Subcutaneous adipose tissue (tissue), 4 donors: Measurements from ENCODE around the gene SURF1. TPM values are rescaled to one million over a fixed set of nuclear protein-coding genes. Genes with fewer than 3 reads are reported as not detected.

ENCODE experiments used
- small RNA-seq: library from RNA; depleted of rRNA; stranded (forward); fragments of <200 nt; gene quantifications from one replicate; pipeline ENCODE3, GENCODE V24; 2016
- total RNA-seq, 4 donors: library from RNA; depleted of rRNA; stranded (reverse); fragments of >200 nt; gene quantifications; one replicate each; pipeline ENCODE4 v1.1.0, GENCODE V29; 2016
- TF ChIP-seq, protein P1 (sequence below): fragments of 450-650 bp; IDR thresholded peaks from one replicate; pipeline ENCODE4 v1.5.1; 2016; ENCODE audit warnings: low read depth, mild to moderate bottlenecking, control low read depth, antibody characterized with exemption, moderate library complexity

The SURF1 gene
- total RNA-seq, 4 donors from 2014 or later = 42.7 to 62.5 (median 59.4) TPM

- TF ChIP-seq, protein P1, sequence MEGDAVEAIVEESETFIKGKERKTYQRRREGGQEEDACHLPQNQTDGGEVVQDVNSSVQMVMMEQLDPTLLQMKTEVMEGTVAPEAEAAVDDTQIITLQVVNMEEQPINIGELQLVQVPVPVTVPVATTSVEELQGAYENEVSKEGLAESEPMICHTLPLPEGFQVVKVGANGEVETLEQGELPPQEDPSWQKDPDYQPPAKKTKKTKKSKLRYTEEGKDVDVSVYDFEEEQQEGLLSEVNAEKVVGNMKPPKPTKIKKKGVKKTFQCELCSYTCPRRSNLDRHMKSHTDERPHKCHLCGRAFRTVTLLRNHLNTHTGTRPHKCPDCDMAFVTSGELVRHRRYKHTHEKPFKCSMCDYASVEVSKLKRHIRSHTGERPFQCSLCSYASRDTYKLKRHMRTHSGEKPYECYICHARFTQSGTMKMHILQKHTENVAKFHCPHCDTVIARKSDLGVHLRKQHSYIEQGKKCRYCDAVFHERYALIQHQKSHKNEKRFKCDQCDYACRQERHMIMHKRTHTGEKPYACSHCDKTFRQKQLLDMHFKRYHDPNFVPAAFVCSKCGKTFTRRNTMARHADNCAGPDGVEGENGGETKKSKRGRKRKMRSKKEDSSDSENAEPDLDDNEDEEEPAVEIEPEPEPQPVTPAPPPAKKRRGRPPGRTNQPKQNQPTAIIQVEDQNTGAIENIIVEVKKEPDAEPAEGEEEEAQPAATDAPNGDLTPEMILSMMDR = no peak
Measured at GRCh38 chr9:133305731-133306130, 50.6 kb downstream of the SURF1 start.

DNA sequence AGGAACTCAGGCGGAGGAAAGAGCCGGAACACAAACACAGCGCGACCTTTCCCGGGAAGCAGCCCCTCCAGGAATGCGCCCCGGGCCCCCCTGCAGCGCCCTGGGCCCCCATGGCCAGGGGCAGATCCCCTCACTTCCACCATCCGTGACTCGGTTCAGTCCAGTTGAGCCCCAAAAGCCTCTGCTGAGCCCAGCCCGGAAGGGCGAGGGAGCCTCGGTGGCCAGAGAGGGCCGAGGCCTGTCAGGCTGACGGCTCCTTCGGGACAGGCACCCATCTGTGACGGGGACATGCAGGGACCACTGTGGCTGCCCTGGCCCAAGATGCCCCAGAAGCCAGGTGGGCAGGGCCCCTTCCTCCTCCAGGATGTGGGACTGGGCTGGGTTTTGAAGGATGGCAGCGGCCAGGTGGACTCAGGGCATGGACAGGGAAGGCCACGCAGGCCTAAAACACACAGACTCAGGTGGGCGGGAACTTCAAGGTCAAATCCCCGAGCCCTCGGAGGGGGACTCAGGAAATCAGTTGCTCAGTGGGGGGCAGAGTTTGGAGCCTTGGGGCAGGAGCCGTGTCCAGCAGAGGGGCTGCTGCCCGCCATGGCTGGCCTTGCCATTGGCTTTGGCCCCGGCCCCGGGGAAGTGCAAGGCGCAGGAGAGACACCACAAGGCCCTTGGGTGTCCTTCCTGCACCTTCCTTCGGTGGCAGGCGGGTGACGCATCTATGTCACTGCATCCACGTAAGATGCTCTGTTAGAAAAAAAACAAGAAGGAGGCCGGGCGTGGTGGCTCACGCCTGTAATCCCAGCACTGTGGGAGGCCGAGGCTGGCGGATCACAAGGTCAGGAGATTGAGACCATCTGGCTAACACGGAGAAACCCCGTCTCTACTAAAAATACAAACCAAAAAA is 51.6 kb downstream of the SURF1 start:
- TF ChIP-seq, protein P1 = no peak

DNA sequence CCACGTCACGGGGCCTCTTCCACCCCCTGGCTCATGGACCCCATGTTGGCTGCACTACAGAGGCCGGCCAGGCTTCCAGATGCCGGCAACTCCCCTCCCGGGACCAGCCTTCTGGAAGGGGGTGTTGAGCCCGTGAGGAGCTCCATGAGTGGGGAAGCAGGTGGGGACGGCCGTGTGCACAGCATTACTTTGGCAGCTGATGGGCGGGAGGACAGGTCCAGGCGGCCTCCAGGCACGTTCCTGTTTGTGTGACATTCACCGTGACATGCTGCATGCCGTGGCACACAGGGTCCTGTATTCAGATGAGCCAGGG is 52.2 kb downstream of the SURF1 start:
- TF ChIP-seq, protein P1 = no peak

DNA sequence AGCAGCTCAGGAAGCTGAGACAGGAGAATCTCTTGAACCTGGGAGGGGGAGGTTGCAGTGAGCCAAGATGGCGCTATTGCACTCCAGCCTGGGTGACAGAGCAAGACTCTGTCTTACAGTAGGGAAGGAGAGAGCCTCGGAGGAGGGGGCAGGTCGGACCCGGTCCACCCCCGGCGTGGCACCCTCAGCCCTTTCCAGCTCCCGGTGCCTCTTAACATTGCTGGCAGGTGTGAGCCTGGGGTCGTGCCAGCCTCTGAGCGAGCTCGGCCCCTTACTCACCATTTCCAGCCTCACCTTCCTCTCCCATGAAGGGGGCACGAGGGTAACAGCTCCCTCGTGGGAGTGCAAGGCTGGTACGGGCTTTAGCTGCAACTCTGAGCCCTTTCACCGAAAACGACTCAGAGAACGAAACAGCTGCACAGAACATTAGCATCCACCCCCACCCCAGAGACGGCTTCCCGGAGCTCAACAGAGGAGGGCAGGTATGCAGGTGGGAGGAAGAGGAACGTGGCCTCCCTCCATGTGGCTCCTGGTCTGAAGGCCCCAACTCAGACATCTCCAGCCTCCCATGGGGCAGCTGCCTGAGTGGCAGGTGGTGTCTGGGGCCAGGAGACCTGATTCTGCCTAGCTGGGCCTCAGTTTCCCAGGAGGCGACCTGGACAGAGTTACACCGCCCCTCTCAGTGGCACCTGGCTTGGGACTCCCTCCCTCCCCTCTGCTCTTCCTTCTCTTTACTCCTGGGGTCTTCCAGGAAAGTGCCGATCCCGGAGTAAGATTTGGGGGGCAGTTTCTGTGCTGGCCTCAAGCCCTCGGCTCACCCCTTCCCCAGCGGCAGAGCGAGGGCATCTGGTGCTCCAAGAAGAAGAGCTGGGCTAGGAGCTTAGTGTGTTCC is 52.8 kb downstream of the SURF1 start:
- TF ChIP-seq, protein P1 = no peak

Small RNAs within 50 kb of the gene (small RNA-seq; reads per million reads assigned to genes)
- gene RF00019 (0.49 reads per million), gene SNORD24 (not detected), gene SNORD36A (not detected), gene SNORD36B (not detected), gene SNORD36C (not detected)

Other genes with a start within 250 kb of the SURF1 start
- 10 to 100 TPM; 26.0 to 95.1 (median 38.9) TPM for gene RALGDS, start 235.2 kb downstream of the SURF1 start, total RNA-seq
- gene GBGT1, start 192.6 kb downstream of the SURF1 start, total RNA-seq = 10 to 100 TPM; 10.6 to 32.3 (median 20.5) TPM
- not detected for gene OBP2B, start 147.2 kb downstream of the SURF1 start, total RNA-seq
- gene ABO, start 81.3 kb downstream of the SURF1 start, total RNA-seq = 1 to 10 TPM in 3 of 4 donors, under 1 TPM in 1; 0.85 to 3.2 (median 1.6) TPM
- gene SURF6, start 20.3 kb downstream of the SURF1 start, total RNA-seq = 10 to 100 TPM in 2 of 4 donors, 1 to 10 TPM in 2; 7.6 to 27.5 (median 10.4) TPM
- gene MED22, start 8.4 kb downstream of the SURF1 start, total RNA-seq = 10 to 100 TPM; 15.9 to 31.3 (median 20.3) TPM
- 1,000 to 10,000 TPM; 1,241 to 1,737 (median 1,633) TPM for gene RPL7A, start 8.3 kb downstream of the SURF1 start, total RNA-seq
- 10 to 100 TPM in 2 of 4 donors, 1 to 10 TPM in 2; 6.6 to 20.1 (median 11.3) TPM for gene SURF2, start 63 bp upstream of the SURF1 start, total RNA-seq
- 100 to 1,000 TPM; 104 to 176 (median 139) TPM for gene SURF4, start 19.6 kb upstream of the SURF1 start, total RNA-seq
- under 1 TPM in 2 of 4 donors, not detected in 2; 0.44 to 0.68 TPM for gene STKLD1, start 19.9 kb upstream of the SURF1 start, total RNA-seq
- gene REXO4, start 61.5 kb upstream of the SURF1 start, total RNA-seq = 10 to 100 TPM; 11.6 to 17.0 (median 16.6) TPM
- 1 to 10 TPM in 3 of 4 donors, not detected in 1; 1.9 to 2.2 (median 2.0) TPM for gene ADAMTS13, start 65.9 kb upstream of the SURF1 start, total RNA-seq
- gene CACFD1, start 103.5 kb upstream of the SURF1 start, total RNA-seq = 1 to 10 TPM; 2.5 to 5.3 (median 3.4) TPM
- gene SLC2A6, start 122.6 kb upstream of the SURF1 start, total RNA-seq = 1 to 10 TPM; 1.0 to 5.1 (median 3.0) TPM
- not detected for gene MYMK, start 168.5 kb upstream of the SURF1 start, total RNA-seq
- under 1 TPM; 0.34 to 0.75 (median 0.57) TPM for gene ADAMTSL2, start 178.2 kb upstream of the SURF1 start, total RNA-seq